ENCODE measurements around the gene PASK. TPM values are rescaled to one million over a fixed set of nuclear protein-coding genes. Genes with fewer than 3 reads are reported as not detected.

Gene PASK
- total RNA-seq, 4 donors from 2014 or later = 4.1 to 8.1 (median 5.9) TPM

GRCh38 chr2:241153616-241154015, 4.3 kb upstream of the PASK start:
- H3K4me1 ChIP-seq = peaks cover 0 to 20% (median 8%) of the 10 kb centered on the region in 4 donors
- TF ChIP-seq CTCF (IDR thresholded peaks at IDR 0.05) (no peak), POLR2A (IDR thresholded peaks at IDR 0.05) (no peak), EP300 (IDR thresholded peaks at IDR 0.05) (no peak)
- no peak overlapping the region for H3K4me3 ChIP-seq
- H3K27me3 ChIP-seq = no peaks in the 10 kb centered on the region
- no peak overlapping the region for H3K27ac ChIP-seq
- peaks cover 0 to 55% (median 0%) of the 10 kb centered on the region in 3 donors for H3K36me3 ChIP-seq
- WGBS, 2 donors = 82 to 94% methylated on average over 7 of the region's 7 CpGs
- DNase-seq (ENCODE audit: low spot score in 2 of 2) = no peak
- no peaks in the 10 kb centered on the region for H3K9me3 ChIP-seq

GRCh38 chr2:241151934-241152660, 2.8 kb upstream of the PASK start:
- no peak for DNase-seq (ENCODE audit: low spot score in 2 of 2)
- WGBS, 2 donors = 68 to 72% methylated on average over 8 of the region's 8 CpGs
- no peaks in the 10 kb centered on the region for H3K9me3 ChIP-seq
- peaks cover 0 to 25% (median 12%) of the 10 kb centered on the region in 4 donors for H3K4me1 ChIP-seq
- TF ChIP-seq CTCF (IDR thresholded peaks at IDR 0.05) (no peak), POLR2A (IDR thresholded peaks at IDR 0.05) (no peak), EP300 (IDR thresholded peaks at IDR 0.05) (no peak)
- H3K4me3 ChIP-seq = no peak overlapping the region
- no peaks in the 10 kb centered on the region for H3K27me3 ChIP-seq
- H3K36me3 ChIP-seq = peaks cover 0 to 40% (median 0%) of the 10 kb centered on the region in 3 donors
- H3K27ac ChIP-seq = no peak overlapping the region

GRCh38 chr2:241150660-241151530, 1.6 kb upstream of the PASK start:
- 13 to 14% methylated on average over 18 to 20 of the region's 37 CpGs for WGBS, 2 donors
- Histone ChIP-seq H3K27me3 (no peaks in the 10 kb centered on the region), H3K4me3 (peak overlapping the region; percentile 70 to 92 (median 86)), H3K9me3 (no peaks in the 10 kb centered on the region), H3K4me1 (peaks cover 0 to 25% (median 12%) of the 10 kb centered on the region in 4 donors), H3K27ac (peak overlapping the region; percentile 58 to 92 (median 84)), H3K36me3 (peaks cover 0 to 30% (median 0%) of the 10 kb centered on the region in 3 donors)
- no peak for DNase-seq (ENCODE audit: low spot score in 2 of 2)
- TF ChIP-seq POLR2A (IDR thresholded peaks at IDR 0.05) (no peak), CTCF (IDR thresholded peaks at IDR 0.05) (no peak), EP300 (IDR thresholded peaks at IDR 0.05) (no peak)

GRCh38 chr2:241149925-241150659, 820 bp upstream of the PASK start, which contains the start of gene PPP1R7:
Gene PPP1R7, plus strand, starts transcription at chr2:241150467. Its CDS starts 29 bp downstream, at chr2:241150496.
- TF ChIP-seq EP300 (IDR thresholded peaks at IDR 0.05) (peak in 1 of 2 donors; percentile 80), POLR2A (IDR thresholded peaks at IDR 0.05) (peak; percentile 54 to 62), CTCF (IDR thresholded peaks at IDR 0.05) (peak in 3 of 5 experiments; percentile 9 to 55 (median 15))
- WGBS, 2 donors = 1 to 2% methylated on average over 48 to 60 of the region's 73 CpGs

More at GRCh38 chr2:241149925-241150659, 820 bp upstream of the PASK start, which contains the start of gene PPP1R7:
- Histone ChIP-seq H3K27ac (peak within 1 kb of the TSS; percentile 58 to 92 (median 84)), H3K4me1 (peaks cover 0 to 25% (median 12%) of the 10 kb centered on the region in 4 donors), H3K27me3 (no peaks in the 10 kb centered on the region), H3K9me3 (no peaks in the 10 kb centered on the region), H3K36me3 (peaks cover 0 to 22% (median 0%) of the 10 kb centered on the region in 3 donors), H3K4me3 (peak within 1 kb of the TSS; percentile 70 to 92 (median 86))
- DNase-seq (ENCODE audit: low spot score in 2 of 2) = peak; percentile 88 to 89

Data from tibial nerve (tissue), 4 donors.